HCT116 (cell line): Measurements from ENCODE around the gene RLN3. TPM values are rescaled to one million over a fixed set of nuclear protein-coding genes. Genes with fewer than 3 reads are reported as not detected.

Experiments used
- ATAC-seq: fragments of 200-7000 bp; cut with Tn5 transposase; 2 replicates; pipeline ENCODE4 v1.9.1; 2020; ENCODE audit warnings: mild to moderate bottlenecking, moderate library complexity
- BruUV-seq: library from RNA; stranded (reverse); fragments of 400-500 nt; replicated peaks from 2 replicates; lab custom pipeline; 2021; lab: Mats Ljungman, UMichigan
- CTCF ChIA-PET: fragments of 300-600 bp; sonication (Branson Sonifier 250); formaldehyde crosslinking; loops from one replicate; lab custom pipeline; 2021; ENCODE audit warnings: antibody characterized with exemption; lab: Charles Lee
- POLR2A ChIA-PET: fragments of 300-600, 350-600 bp; sonication (Branson Sonifier 250); formaldehyde crosslinking; loops from one replicate; lab custom pipeline; 2021; ENCODE audit warnings: antibody characterized with exemption; lab: Charles Lee
- RAD21 ChIA-PET, 2 experiments: fragments of 300-600 bp; sonication (Branson Sonifier 250); formaldehyde crosslinking; loops; one replicate each; lab custom pipeline; 2023; ENCODE audit warnings: low total read pairs in 2 of 2; ENCODE audit not compliant: uncharacterized antibody in 2 of 2, unreplicated experiment in 2 of 2, low non-redundant PET in 1 of 2; lab: Charles Lee
- DNase-seq: peaks from one replicate; pipeline ENCODE4 v3.0.0-alpha.2; 2010; ENCODE audit warnings: low read depth, low spot score
- H2AFZ ChIP-seq: fragments of 200-600 bp; shearing (Covaris generic), sonication (generic); 2 replicates; pipeline ENCODE4 v1.6.1; 2017; ENCODE audit warnings: low read depth, mixed run types, mixed read lengths, antibody characterized with exemption, low read length; ENCODE audit not compliant: poor library complexity, severe bottlenecking
- H3K27ac ChIP-seq: 2 replicates; pipeline ENCODE4 v1.5.1; 2012; ENCODE audit warnings: low read depth, low read length
- H3K27me3 ChIP-seq: fragments of 200-600 bp; sonication (generic); 2 replicates; pipeline ENCODE4 v1.6.1; 2016; ENCODE audit warnings: mixed run types, low read length, mixed read lengths; ENCODE audit not compliant: insufficient read depth
- H3K36me3 ChIP-seq, 2 experiments: fragments of 200-500 bp in 1 of 2; fragments of 200-600 bp in 1 of 2; sonication (Bioruptor generic) in 1 of 2; sonication (generic) in 1 of 2; 2 replicates each; pipeline versions ENCODE4 v1.5.1 to v1.6.1; 2014 to 2016; ENCODE audit warnings: low read length in 2 of 2, inconsistent platforms in 1 of 2, mixed read lengths in 1 of 2, mixed run types in 1 of 2; ENCODE audit not compliant: insufficient read depth in 2 of 2, control insufficient read depth in 1 of 2
- H3K4me1 ChIP-seq, 2 experiments: fragments of 200-600 bp in 1 of 2; sonication (generic) in 1 of 2; 2 replicates each; pipeline versions ENCODE4 v1.5.1 to v1.6.1; 2012 to 2017; ENCODE audit warnings: low read length in 2 of 2, inconsistent platforms in 1 of 2, mild to moderate bottlenecking in 1 of 2, mixed read lengths in 1 of 2, mixed run types in 1 of 2, moderate library complexity in 1 of 2; ENCODE audit not compliant: insufficient read depth in 2 of 2, control insufficient read depth in 1 of 2
- H3K4me2 ChIP-seq: fragments of 200-600 bp; sonication (generic); 2 replicates; pipeline ENCODE4 v1.6.1; 2017; ENCODE audit warnings: mixed run types, low read length, mixed read lengths
- H3K4me3 ChIP-seq, 2 experiments: fragments of 200-600 bp in 1 of 2; sonication (generic) in 1 of 2; replicated peaks in 1 of 2; 2 replicates each; pipeline ENCODE4 v1.5.1; 2011 to 2016; ENCODE audit warnings: low read length in 2 of 2, control low read depth in 1 of 2, low read depth in 1 of 2, mild to moderate bottlenecking in 1 of 2, mixed read lengths in 1 of 2, mixed run types in 1 of 2
- H3K79me2 ChIP-seq: fragments of 200-600 bp; sonication (generic); 2 replicates; pipeline ENCODE4 v1.6.1; 2017; ENCODE audit warnings: mild to moderate bottlenecking, mixed run types, low read length, moderate library complexity, mixed read lengths; ENCODE audit not compliant: insufficient read depth
- H3K9ac ChIP-seq: fragments of 200-600 bp; sonication (generic); 2 replicates; pipeline ENCODE4 v1.6.1; 2016; ENCODE audit warnings: low read length, mixed read lengths
- H3K9me2 ChIP-seq: fragments of 200-600 bp; sonication (generic), shearing (Covaris generic); 2 replicates; pipeline ENCODE4 v1.6.1; 2017; ENCODE audit warnings: mixed run types, mild to moderate bottlenecking, moderate library complexity; ENCODE audit not compliant: insufficient read depth
- H3K9me3 ChIP-seq, 2 experiments: fragments of 200-500 bp in 1 of 2; fragments of 200-600 bp in 1 of 2; sonication (Bioruptor generic) in 1 of 2; sonication (generic) in 1 of 2; 2 replicates each; pipeline ENCODE4 v1.6.1; 2014 to 2017; ENCODE audit warnings: low read length in 2 of 2, mixed read lengths in 2 of 2, inconsistent platforms in 1 of 2, low read depth in 1 of 2, mild to moderate bottlenecking in 1 of 2, mixed run types in 1 of 2, moderate library complexity in 1 of 2; ENCODE audit not compliant: control insufficient read depth in 1 of 2, insufficient read depth in 1 of 2
- H4K20me1 ChIP-seq: fragments of 200-600 bp; sonication (generic), shearing (Covaris generic); 2 replicates; pipeline ENCODE4 v1.6.1; 2017; ENCODE audit warnings: mixed run types, mild to moderate bottlenecking, moderate library complexity; ENCODE audit not compliant: insufficient read depth
- EGR1 ChIP-seq: IDR thresholded peaks from 2 replicates; pipeline ENCODE4 v1.6.1; 2012; ENCODE audit warnings: low read depth
- SP1 ChIP-seq: IDR thresholded peaks from 2 replicates; pipeline ENCODE4 v1.6.1; 2012; ENCODE audit warnings: low read depth
- intact Hi-C: fragments of 100-400 bp; cut with micrococcal nuclease; formaldehyde crosslinking; loops from 2 replicates; pipeline ENCODE4 v1.10.0; 2022
- total RNA-seq: library from RNA; stranded (reverse); gene quantifications from one replicate; pipeline ENCODE4 v1.2.1, GENCODE V29; 2021; ENCODE audit not compliant: unreplicated experiment
- TF ChIP-seq, protein P1 (sequence below), 3 experiments: fragments of 200-600 bp in 1 of 3; sonication (generic) in 1 of 3; IDR thresholded peaks in 2 of 3; conservative IDR thresholded peaks in 1 of 3; 2 replicates each; pipeline ENCODE4 v1.5.1; 2012 to 2017; ENCODE audit warnings: low read depth in 2 of 3, low read length in 2 of 3, antibody characterized with exemption in 1 of 3, borderline replicate concordance in 1 of 3, control low read depth in 1 of 3, mild to moderate bottlenecking in 1 of 3, mixed read lengths in 1 of 3, mixed run types in 1 of 3, moderate library complexity in 1 of 3; ENCODE audit not compliant: insufficient read depth in 1 of 3

The RLN3 gene
- total RNA-seq, 1 experiment from 2014 or later, result not detected

DNA sequence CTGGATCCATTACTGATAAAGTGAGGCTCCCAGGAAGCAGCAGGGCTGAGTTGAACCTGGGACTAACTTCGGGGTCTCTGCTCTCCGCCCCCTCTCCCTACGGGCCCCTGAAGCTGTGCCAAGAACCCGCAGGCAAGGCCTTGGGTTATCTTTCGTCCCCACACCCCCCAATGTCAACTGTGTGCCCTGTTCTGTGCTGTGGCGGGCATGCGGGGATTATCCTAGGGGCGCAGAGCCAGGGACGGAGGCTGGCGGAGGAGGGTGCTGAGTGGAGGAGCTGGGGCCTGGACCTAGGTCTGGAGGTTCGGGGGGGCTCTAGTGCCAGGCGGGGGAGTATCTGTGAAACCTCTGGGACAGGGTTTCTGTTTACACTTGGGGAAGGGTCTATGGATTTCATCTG is 48.3 kb upstream of the RLN3 start:
- DNase-seq (no peak), ATAC-seq (no peak)
- ChIA-PET RAD21 (no interaction called here), POLR2A (no interaction called here), CTCF (no interaction called here)
- Histone ChIP-seq H3K4me1 (no peaks in the 10 kb centered on the region; a peak in 1 of 4 replicates), H3K4me2 (no peak overlapping the region), H3K36me3 (no peaks in the 10 kb centered on the region; a peak in 1 of 4 replicates), H3K9ac (no peak overlapping the region), H3K27me3 (no peaks in the 10 kb centered on the region), H3K4me3 (no peak overlapping the region), H3K27ac (no peak overlapping the region), H3K9me2 (no peaks in the 10 kb centered on the region), H2AFZ (no peak overlapping the region), H3K9me3 (no peaks in the 10 kb centered on the region), H3K79me2 (no peaks in the 10 kb centered on the region), H4K20me1 (no peaks in the 10 kb centered on the region)
- BruUV-seq, result no TSS peak
- TF ChIP-seq, protein P1, sequence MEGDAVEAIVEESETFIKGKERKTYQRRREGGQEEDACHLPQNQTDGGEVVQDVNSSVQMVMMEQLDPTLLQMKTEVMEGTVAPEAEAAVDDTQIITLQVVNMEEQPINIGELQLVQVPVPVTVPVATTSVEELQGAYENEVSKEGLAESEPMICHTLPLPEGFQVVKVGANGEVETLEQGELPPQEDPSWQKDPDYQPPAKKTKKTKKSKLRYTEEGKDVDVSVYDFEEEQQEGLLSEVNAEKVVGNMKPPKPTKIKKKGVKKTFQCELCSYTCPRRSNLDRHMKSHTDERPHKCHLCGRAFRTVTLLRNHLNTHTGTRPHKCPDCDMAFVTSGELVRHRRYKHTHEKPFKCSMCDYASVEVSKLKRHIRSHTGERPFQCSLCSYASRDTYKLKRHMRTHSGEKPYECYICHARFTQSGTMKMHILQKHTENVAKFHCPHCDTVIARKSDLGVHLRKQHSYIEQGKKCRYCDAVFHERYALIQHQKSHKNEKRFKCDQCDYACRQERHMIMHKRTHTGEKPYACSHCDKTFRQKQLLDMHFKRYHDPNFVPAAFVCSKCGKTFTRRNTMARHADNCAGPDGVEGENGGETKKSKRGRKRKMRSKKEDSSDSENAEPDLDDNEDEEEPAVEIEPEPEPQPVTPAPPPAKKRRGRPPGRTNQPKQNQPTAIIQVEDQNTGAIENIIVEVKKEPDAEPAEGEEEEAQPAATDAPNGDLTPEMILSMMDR (IDR thresholded peaks at IDR 0.05 in 2 of 3, conservative IDR thresholded peaks at IDR 0.05 in 1 of 3; ENCODE audit: borderline replicate concordance in 1 of 3, insufficient read depth in 1 of 3, low read depth in 2 of 3, low read length in 2 of 3), result no peak
- intact Hi-C loops, result no loop called here

GRCh38 chr19:13980340-13980739 is 47.6 kb upstream of the RLN3 start:
- H3K4me1 ChIP-seq, result no peaks in the 10 kb centered on the region; a peak in 1 of 4 replicates
- TF ChIP-seq SP1 (no peak), EGR1 (no peak)
- no peak overlapping the region for H3K4me2 ChIP-seq
- no peak overlapping the region for H3K4me3 ChIP-seq
- no peaks in the 10 kb centered on the region for H3K9me2 ChIP-seq
- ChIA-PET POLR2A (no interaction called here), RAD21 (no interaction called here), CTCF (no interaction called here)
- BruUV-seq, result no TSS peak
- H4K20me1 ChIP-seq, result no peaks in the 10 kb centered on the region
- no peaks in the 10 kb centered on the region for H3K9me3 ChIP-seq
- ATAC-seq, result no peak
- no peaks in the 10 kb centered on the region for H3K27me3 ChIP-seq
- no peaks in the 10 kb centered on the region; a peak in 1 of 4 replicates for H3K36me3 ChIP-seq
- no peaks in the 10 kb centered on the region for H3K79me2 ChIP-seq
- H2AFZ ChIP-seq, result no peak overlapping the region
- no peak overlapping the region for H3K27ac ChIP-seq
- H3K9ac ChIP-seq, result no peak overlapping the region
- intact Hi-C loops, result no loop called here
- DNase-seq, result no peak
